ENCODE data around the gene TRAF2. TPM values are rescaled to one million over a fixed set of nuclear protein-coding genes. Genes with fewer than 3 reads are reported as not detected.

Gene TRAF2
- total RNA-seq, 1 experiment from 2014 or later, result 23.6 TPM

DNA sequence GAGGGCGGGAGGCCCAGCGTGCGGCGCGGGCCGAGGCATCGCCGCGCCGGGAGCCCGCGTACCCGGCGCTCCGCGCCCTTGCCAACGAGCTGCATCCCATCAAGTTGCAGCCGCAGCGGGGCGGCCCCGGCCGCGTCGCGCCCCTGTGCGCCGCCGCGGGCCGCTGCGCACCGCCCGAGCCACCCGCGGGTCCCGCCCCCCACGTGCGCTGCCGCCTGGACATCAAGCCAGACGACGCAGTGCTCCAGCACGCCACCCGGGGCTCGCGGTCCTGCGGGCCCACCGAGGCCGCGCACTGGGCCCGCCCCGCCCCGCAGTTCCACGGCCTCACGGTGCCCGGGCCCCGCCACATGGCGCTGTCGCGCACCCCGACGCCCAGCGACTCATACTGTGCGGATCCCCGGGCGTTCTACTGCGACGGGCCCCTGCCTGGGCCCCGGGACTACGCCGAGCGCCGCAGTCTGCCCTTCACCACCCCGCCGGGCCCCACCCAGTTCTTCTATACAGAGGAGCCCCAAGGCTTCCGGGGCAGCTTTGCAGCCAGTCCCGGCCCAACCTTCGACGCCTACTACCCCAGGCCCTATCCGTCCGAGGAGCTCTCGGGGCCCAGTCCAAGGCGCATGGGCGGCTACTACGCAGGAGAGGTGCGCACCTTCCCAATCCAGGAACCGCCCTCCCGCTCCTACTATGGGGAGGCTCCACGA, 41.4 kb upstream of the TRAF2 start:
- Histone ChIP-seq H3K9me3 (replicated peaks) (no peaks in the 10 kb centered on the region), H3K27ac (no peak overlapping the region), H3K4me3 (no peak overlapping the region), H3K36me3 (no peaks in the 10 kb centered on the region), H3K27me3 (no peaks in the 10 kb centered on the region), H3K4me1 (peaks cover 24% of the 10 kb centered on the region)
- no peak for DNase-seq

DNA sequence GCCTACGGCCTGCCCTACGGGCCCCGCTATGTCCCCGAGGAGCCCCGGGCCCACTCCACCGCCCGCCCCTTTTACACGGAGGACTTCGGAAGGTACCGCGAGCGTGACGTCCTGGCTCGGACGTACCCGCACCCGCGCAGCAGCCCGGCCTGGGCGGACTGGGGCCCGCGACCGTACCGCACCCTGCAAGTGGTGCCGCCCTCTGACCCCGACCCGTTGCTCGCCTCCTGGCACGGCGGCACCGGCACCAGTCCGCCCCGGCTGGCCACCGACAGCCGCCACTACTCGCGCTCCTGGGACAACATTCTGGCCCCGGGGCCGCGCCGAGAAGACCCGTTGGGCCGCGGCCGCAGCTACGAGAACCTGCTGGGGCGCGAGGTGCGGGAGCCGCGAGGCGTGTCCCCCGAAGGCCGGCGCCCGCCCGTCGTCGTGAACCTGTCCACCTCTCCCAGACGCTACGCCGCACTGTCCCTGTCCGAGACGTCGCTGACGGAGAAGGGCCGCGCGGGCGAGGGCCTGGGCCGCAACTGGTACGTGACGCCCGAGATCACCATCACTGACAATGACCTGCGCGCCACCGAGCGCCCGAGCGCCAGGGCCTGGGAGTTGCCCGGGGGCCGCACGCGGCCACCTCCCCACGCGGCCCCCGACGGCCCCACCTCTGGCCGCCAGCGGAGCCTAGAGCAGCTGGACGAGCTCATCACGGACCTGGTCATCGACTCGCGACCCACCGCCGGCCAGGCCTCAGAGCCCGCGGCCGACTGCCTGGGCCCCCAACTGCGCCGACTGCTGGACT, 40.7 kb upstream of the TRAF2 start:
- Histone ChIP-seq H3K4me1 (peaks cover 18% of the 10 kb centered on the region), H3K27me3 (no peaks in the 10 kb centered on the region), H3K4me3 (no peak overlapping the region), H3K9me3 (replicated peaks) (no peaks in the 10 kb centered on the region), H3K27ac (no peak overlapping the region), H3K36me3 (no peaks in the 10 kb centered on the region)
- no peak for DNase-seq

DNA sequence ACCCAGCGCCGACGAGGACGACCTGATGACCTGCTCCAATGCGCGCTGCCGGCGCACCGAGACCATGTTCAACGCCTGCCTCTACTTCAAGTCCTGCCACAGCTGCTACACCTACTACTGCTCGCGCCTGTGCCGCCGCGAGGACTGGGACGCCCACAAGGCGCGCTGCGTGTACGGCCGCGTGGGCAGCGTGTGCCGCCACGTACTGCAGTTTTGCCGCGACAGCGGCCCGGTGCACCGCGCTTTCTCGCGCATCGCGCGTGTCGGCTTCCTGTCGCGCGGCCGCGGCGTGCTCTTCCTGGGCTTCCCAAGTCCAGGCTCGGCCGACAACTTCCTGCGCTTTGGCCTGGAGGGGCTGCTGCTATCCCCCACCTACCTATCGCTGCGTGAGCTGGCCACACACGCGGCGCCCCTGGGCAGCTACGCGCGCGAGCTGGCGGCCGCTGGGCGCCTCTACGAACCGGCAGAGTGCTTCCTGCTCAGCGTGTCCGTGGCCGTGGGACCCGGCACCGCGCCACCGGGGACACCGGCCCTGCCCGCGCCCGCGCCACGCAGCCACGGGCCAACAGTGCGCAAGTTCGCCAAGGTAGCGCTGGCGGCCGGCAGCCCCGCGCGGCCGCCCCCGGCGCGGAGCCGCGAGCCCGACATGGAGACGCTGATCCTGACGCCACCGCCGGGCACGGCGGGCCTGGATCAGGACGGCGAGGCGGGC, 39.8 kb upstream of the TRAF2 start:
- DNase-seq, result no peak
- H3K27me3 ChIP-seq, result no peaks in the 10 kb centered on the region
- H3K4me3 ChIP-seq, result no peak overlapping the region
- H3K9me3 ChIP-seq (replicated peaks), result no peaks in the 10 kb centered on the region
- H3K36me3 ChIP-seq, result no peaks in the 10 kb centered on the region
- H3K27ac ChIP-seq, result no peak overlapping the region
- peaks cover 9% of the 10 kb centered on the region for H3K4me1 ChIP-seq

GRCh38 chr9:136847088-136847825, 39.1 kb upstream of the TRAF2 start:
- peaks cover 6% of the 10 kb centered on the region for H3K4me1 ChIP-seq
- no peaks in the 10 kb centered on the region for H3K27me3 ChIP-seq
- DNase-seq, result no peak
- no peak overlapping the region for H3K27ac ChIP-seq
- H3K4me3 ChIP-seq, result peak overlapping the region; percentile 69
- H3K36me3 ChIP-seq, result no peaks in the 10 kb centered on the region
- H3K9me3 ChIP-seq (replicated peaks), result no peaks in the 10 kb centered on the region

DNA sequence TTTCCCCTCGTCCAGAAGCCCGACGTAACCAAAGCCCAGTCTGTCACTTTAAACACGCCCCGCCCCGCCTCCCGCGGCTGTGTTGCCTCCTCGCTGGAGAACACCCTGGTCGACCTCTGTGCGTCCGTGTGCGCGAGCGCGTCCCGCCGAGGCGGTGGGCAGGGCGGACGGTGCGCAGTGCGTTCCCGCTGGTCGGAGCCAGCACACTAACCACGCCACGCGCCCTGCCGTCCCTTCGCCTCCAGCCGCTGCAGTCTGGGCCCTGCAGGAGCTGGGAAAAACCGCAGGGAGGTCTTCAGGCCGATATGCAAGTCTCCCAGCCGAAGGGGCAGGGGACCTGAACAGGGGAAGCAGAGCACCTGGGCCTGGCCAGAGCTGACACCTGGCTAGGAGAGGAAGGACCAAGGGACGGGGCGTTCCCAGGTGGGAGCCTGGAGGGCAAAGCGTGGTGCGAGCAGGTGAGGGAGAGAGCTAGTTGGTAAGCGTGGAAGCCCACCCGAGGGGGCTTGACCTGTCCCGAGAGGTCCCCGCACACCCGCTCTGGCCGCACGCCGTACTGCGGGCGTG, 38.4 kb upstream of the TRAF2 start:
- H3K9me3 ChIP-seq (replicated peaks), result no peaks in the 10 kb centered on the region
- peak; percentile 86 for DNase-seq
- H3K4me1 ChIP-seq, result peaks cover 4% of the 10 kb centered on the region; the same call in 1 of the 2 replicates
- H3K4me3 ChIP-seq, result peak overlapping the region; percentile 69
- no peaks in the 10 kb centered on the region for H3K36me3 ChIP-seq
- H3K27ac ChIP-seq, result no peak overlapping the region
- H3K27me3 ChIP-seq, result no peaks in the 10 kb centered on the region

DNA sequence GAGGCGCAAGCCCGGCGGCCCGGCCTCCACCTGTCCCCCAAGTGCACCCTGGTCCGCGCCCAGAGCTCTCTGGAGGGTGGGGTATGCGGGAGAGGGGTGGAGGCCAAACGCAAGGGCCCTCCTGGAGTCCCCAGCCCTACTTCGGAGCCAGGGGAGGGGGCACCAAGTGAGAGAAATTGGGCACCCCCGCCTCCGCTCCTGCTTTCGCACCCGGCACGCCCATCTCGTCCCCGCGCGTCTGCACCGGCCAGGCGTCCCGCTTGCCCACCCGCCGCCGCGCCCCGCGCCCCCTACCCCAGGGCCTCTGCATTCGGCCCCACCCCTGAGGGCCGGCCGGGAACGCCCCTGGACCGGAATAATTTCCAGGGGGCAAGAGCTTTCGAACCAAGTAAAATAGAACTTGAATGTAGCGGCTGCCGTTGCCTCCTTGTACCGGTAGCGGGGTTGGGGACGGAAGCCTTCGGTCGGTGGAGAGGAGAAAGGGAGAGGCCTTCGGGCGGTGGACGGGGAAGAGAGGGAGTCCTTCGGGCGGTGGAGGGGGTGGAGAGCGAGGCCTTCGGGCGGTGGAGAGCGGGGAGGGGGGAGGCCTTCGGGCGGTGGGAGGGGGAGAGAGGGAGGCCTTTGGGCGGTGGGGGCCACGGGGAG, 37.8 kb upstream of the TRAF2 start:
- Histone ChIP-seq H3K9me3 (replicated peaks) (no peaks in the 10 kb centered on the region), H3K27me3 (no peaks in the 10 kb centered on the region), H3K27ac (peak overlapping the region; percentile 42), H3K36me3 (no peaks in the 10 kb centered on the region), H3K4me3 (peak overlapping the region; percentile 69), H3K4me1 (no peaks in the 10 kb centered on the region; the same call in 1 of the 2 replicates)
- no peak for DNase-seq

- H3K4me1 ChIP-seq, result no peaks in the 10 kb centered on the region; the same call in 1 of the 2 replicates
- H3K9me3 ChIP-seq (replicated peaks), result no peaks in the 10 kb centered on the region
- peak; percentile 99 to 100 for DNase-seq
- H3K27ac ChIP-seq, result peak within 1 kb of the TSS; percentile 42
- H3K36me3 ChIP-seq, result no peaks in the 10 kb centered on the region
- H3K27me3 ChIP-seq, result no peaks in the 10 kb centered on the region
- peak within 1 kb of the TSS; percentile 69 for H3K4me3 ChIP-seq
Observed at GRCh38 chr9:136849038-136849959, 37.0 kb upstream of the TRAF2 start, which contains the start of gene PHPT1. Gene PHPT1 (plus strand): TSS chr9:136849409. CDS start chr9:136849431, 22 bp downstream.

- peak overlapping the region; percentile 69 for H3K4me3 ChIP-seq
- DNase-seq, result no peak
- H3K36me3 ChIP-seq, result no peaks in the 10 kb centered on the region
- H3K9me3 ChIP-seq (replicated peaks), result no peaks in the 10 kb centered on the region
- no peaks in the 10 kb centered on the region; the same call in 1 of the 2 replicates for H3K4me1 ChIP-seq
- no peak overlapping the region for H3K27ac ChIP-seq
- H3K27me3 ChIP-seq, result no peaks in the 10 kb centered on the region
Observed at GRCh38 chr9:136849960-136850865, 36.1 kb upstream of the TRAF2 start.

DNA sequence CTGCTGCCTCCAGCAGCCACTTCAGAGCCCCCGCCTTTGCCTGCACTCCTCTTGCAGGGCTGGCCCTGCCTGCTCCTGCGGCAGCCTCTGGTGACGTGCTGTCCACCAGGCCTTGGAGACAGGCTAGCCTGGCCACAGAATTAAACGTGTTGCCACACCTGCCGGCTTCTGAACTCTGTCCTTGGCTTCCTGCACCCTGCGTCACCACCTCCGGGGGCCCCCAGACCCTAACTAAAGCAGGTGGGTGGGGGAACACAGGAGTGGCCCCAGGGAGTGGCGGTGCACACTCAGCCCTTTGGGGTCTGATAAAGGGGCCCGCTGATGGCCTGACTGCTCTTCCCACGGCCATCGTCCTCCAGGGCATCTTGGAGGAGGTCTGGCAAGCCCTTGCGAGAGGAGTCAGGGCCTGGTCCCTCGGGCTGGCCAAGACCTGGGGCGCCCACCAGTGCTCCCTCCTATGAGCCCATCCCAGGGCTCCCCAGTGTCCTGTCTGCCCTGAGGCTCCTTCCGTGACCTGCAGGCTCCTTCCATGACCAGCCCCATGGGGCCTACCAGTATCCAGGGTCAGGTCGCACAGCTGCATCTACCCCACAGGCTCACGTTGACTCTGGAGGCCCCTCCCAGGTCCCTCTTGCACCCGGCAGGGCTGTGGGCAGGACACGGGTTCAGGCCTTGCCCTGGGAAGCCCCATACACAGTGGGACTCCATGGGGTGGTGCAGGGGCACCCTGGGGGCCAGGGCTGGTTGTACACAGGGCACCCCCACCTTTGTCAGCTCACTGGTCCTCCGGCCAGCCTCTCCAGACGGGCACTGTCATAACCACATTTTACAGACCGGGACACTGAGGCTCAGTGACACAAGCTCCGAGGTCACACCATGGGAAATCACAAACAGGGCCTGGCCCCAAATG, 35.2 kb upstream of the TRAF2 start:
- Histone ChIP-seq H3K36me3 (no peaks in the 10 kb centered on the region), H3K4me3 (no peak overlapping the region), H3K27me3 (no peaks in the 10 kb centered on the region), H3K4me1 (no peaks in the 10 kb centered on the region; the same call in 1 of the 2 replicates), H3K9me3 (replicated peaks) (no peaks in the 10 kb centered on the region), H3K27ac (no peak overlapping the region)
- DNase-seq, result no peak

DNA sequence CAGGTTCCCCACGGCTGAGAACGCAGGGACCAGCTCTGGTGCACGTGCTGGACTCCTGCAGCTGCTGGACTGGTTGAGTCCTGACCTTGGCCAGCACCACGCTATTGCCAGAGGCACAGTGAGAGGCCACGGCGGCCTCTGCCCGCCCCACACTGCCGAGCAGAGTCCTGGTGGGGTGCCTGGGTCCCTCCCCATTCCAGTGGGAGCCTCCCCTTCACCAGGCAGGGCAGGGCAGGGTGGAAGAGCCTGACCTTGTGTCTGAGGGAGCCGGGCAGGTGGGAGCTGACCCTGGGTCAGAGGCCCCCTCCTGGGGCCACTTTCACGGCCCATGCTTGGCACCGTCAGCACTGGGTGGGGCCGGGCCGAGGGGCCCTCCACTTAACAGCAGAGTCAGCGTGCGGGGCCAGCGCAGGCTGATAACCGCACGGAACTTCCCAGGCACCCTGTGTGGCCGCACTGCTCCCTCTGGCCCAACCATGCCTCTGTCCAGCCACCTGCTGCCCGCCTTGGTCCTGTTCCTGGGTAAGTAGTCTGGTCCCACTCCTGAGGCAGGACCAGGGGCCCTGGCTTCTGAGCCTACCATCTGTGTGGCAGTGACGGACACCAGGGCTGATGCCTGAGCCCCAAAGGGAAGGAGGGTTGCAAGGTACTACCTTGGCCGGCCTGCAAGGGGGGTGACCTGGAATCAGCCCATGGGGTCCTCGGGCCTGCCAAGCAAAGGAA, 34.2 kb upstream of the TRAF2 start, which contains the start of gene MAMDC4:
Gene MAMDC4 (plus strand): TSS at position 406 of the 723 bp plus-strand sequence. CDS start 71 bp downstream, at position 477.
- Histone ChIP-seq H3K4me1 (no peaks in the 10 kb centered on the region; the same call in 1 of the 2 replicates), H3K27ac (no peak within 1 kb of the TSS), H3K27me3 (no peaks in the 10 kb centered on the region), H3K4me3 (no peak within 1 kb of the TSS), H3K36me3 (no peaks in the 10 kb centered on the region), H3K9me3 (replicated peaks) (no peaks in the 10 kb centered on the region)
- no peak for DNase-seq
